ENCODE results near the gene TRIM7.
"Not testable (repeated sequence)": the region's sequence is repeated elsewhere in the genome, so short reads cannot be mapped to it uniquely, and the experiment has no call there.

TRIM7 gene

GRCh38 chr5:181190711-181191525 is 14.1 kb downstream of the TRIM7 start:
- DNase-seq = peak; percentile 55

GRCh38 chr5:181189962-181190710 is 14.9 kb downstream of the TRIM7 start:
- DNase-seq = peak; percentile 47

- DNase-seq = peak; percentile 68
Measured at GRCh38 chr5:181189363-181189961, 15.5 kb downstream of the TRIM7 start.

GRCh38 chr5:181188700-181189362 is 16.2 kb downstream of the TRIM7 start:
- DNase-seq = peak; percentile 89

- peak; percentile 67 for DNase-seq
Measured at GRCh38 chr5:181187500-181188213, 17.3 kb downstream of the TRIM7 start.

GRCh38 chr5:181186986-181187499 is 18.0 kb downstream of the TRIM7 start:
- DNase-seq = no peak

GRCh38 chr5:181186022-181186421 is 19.0 kb downstream of the TRIM7 start:
- DNase-seq = no peak

GRCh38 chr5:181185560-181185959 is 19.4 kb downstream of the TRIM7 start:
- no peak for DNase-seq

GRCh38 chr5:181184845-181185216 is 20.2 kb downstream of the TRIM7 start:
- no peak for DNase-seq

GRCh38 chr5:181182651-181183050 is 22.3 kb downstream of the TRIM7 start:
- DNase-seq = no peak

- DNase-seq = peak; percentile 82
Measured at GRCh38 chr5:181181650-181182565, 23.1 kb downstream of the TRIM7 start.

GRCh38 chr5:181177559-181177958 is 27.4 kb downstream of the TRIM7 start:
- DNase-seq = not testable (repeated sequence)

GRCh38 chr5:181176254-181176952 is 28.6 kb downstream of the TRIM7 start:
- no peak for DNase-seq

- DNase-seq = peak; percentile 65
Measured at GRCh38 chr5:181173420-181174342, 31.3 kb downstream of the TRIM7 start.

- no peak for DNase-seq
Measured at GRCh38 chr5:181173027-181173419, 32.0 kb downstream of the TRIM7 start.

GRCh38 chr5:181171782-181172181 is 33.2 kb downstream of the TRIM7 start:
- no peak for DNase-seq

GRCh38 chr5:181170996-181171395 is 34.0 kb downstream of the TRIM7 start:
- DNase-seq = no peak

- no peak for DNase-seq
Measured at GRCh38 chr5:181170237-181170825, 34.7 kb downstream of the TRIM7 start.

All from CD4-positive, alpha-beta T cell treated with Interleukin-10 for 1 hour (primary cell).